Tibial nerve (tissue), 4 donors: ENCODE measurements around the gene GFRA4.

Source experiments
- EP300 ChIP-seq, 2 donors: sonication (generic); formaldehyde crosslinking; IDR thresholded peaks; one replicate each; pipeline ENCODE4 v1.6.1; 2017; ENCODE audit warnings: antibody characterized with exemption in 2 of 2, mild to moderate bottlenecking in 1 of 2
- POLR2A ChIP-seq, 2 donors: fragments of 450-650 bp; IDR thresholded peaks; one replicate each; pipeline ENCODE4 v1.6.1; 2017; ENCODE audit warnings: antibody characterized with exemption in 2 of 2, mild to moderate bottlenecking in 2 of 2, moderate library complexity in 2 of 2
- TF ChIP-seq, protein P1 (sequence below), 5 experiments: fragments of 200-600 bp in 3 of 5; fragments of 450-650 bp in 2 of 5; sonication (generic) in 3 of 5; IDR thresholded peaks; one replicate each; pipeline ENCODE4 v1.5.1; 2016 to 2019; ENCODE audit warnings: antibody characterized with exemption in 5 of 5, mild to moderate bottlenecking in 3 of 5, moderate library complexity in 2 of 5

DNA sequence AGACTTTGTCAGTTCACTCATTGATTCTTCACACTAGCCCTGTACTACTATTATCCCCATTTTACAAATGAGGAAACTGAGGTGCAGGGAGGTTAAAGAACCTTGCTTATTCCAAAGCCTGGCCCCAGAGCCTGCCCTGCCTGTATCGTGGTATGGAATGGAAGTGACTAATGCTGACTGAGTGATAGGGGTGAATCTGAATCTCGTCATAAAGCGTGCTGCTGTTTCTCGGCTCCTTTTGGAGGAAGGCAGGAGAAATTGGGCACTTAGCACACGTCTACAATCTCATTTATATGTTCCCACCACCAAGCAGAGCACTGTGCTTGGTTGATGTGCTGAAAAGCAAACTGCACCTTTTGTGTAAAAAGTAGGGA, 17.1 kb downstream of the GFRA4 start:
- TF ChIP-seq, protein P1, sequence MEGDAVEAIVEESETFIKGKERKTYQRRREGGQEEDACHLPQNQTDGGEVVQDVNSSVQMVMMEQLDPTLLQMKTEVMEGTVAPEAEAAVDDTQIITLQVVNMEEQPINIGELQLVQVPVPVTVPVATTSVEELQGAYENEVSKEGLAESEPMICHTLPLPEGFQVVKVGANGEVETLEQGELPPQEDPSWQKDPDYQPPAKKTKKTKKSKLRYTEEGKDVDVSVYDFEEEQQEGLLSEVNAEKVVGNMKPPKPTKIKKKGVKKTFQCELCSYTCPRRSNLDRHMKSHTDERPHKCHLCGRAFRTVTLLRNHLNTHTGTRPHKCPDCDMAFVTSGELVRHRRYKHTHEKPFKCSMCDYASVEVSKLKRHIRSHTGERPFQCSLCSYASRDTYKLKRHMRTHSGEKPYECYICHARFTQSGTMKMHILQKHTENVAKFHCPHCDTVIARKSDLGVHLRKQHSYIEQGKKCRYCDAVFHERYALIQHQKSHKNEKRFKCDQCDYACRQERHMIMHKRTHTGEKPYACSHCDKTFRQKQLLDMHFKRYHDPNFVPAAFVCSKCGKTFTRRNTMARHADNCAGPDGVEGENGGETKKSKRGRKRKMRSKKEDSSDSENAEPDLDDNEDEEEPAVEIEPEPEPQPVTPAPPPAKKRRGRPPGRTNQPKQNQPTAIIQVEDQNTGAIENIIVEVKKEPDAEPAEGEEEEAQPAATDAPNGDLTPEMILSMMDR (IDR thresholded peaks at IDR 0.05) = no peak
- TF ChIP-seq POLR2A (IDR thresholded peaks at IDR 0.05) (no peak), EP300 (IDR thresholded peaks at IDR 0.05) (no peak)
